ENCODE data around the gene RCSD1. TPM values are rescaled to one million over a fixed set of nuclear protein-coding genes. Genes with fewer than 3 reads are reported as not detected.

The RCSD1 gene
- polyA plus RNA-seq, 1 donor, result 7.4 TPM

- H3K36me3 ChIP-seq (ENCODE audit: control insufficient read depth, insufficient read depth, low read length), result no peaks in the 10 kb centered on the region
- no peaks in the 10 kb centered on the region for H3K4me1 ChIP-seq (ENCODE audit: control insufficient read depth, insufficient read depth, low read length)
- WGBS (ENCODE audit: insufficient coverage, low lambda C conversion rate), result 83% methylated on average over 2 of the region's 5 CpGs
- no peaks in the 10 kb centered on the region for H3K27me3 ChIP-seq (ENCODE audit: control insufficient read depth, insufficient read depth, low read length)
- no peaks in the 10 kb centered on the region for H3K9me3 ChIP-seq (ENCODE audit: control insufficient read depth, low read depth, low read length)
- no peak overlapping the region for H3K27ac ChIP-seq (ENCODE audit: low read length)
- DNase-seq, result no peak
- no peak overlapping the region for H3K4me3 ChIP-seq (ENCODE audit: low read length)
These were observed 45.4 kb downstream of the RCSD1 start for GRCh38 chr1:167675440-167675839.

- WGBS (ENCODE audit: insufficient coverage, low lambda C conversion rate), result no CpG with 5 or more reads among the region's 2 CpGs
- H3K36me3 ChIP-seq (ENCODE audit: control insufficient read depth, insufficient read depth, low read length), result no peaks in the 10 kb centered on the region
- H3K9me3 ChIP-seq (ENCODE audit: control insufficient read depth, low read depth, low read length), result no peaks in the 10 kb centered on the region
- no peaks in the 10 kb centered on the region for H3K27me3 ChIP-seq (ENCODE audit: control insufficient read depth, insufficient read depth, low read length)
- H3K4me3 ChIP-seq (ENCODE audit: low read length), result no peak overlapping the region
- no peak for DNase-seq
- H3K4me1 ChIP-seq (ENCODE audit: control insufficient read depth, insufficient read depth, low read length), result no peaks in the 10 kb centered on the region
- H3K27ac ChIP-seq (ENCODE audit: low read length), result no peak overlapping the region
These were observed 46.3 kb downstream of the RCSD1 start for GRCh38 chr1:167676205-167676915.

GRCh38 chr1:167676916-167677848, 47.1 kb downstream of the RCSD1 start:
- WGBS (ENCODE audit: insufficient coverage, low lambda C conversion rate), result 100% methylated on average over 1 of the region's 7 CpGs
- DNase-seq, result no peak
- Histone ChIP-seq H3K27ac (ENCODE audit: low read length) (no peak overlapping the region), H3K9me3 (ENCODE audit: control insufficient read depth, low read depth, low read length) (no peaks in the 10 kb centered on the region), H3K36me3 (ENCODE audit: control insufficient read depth, insufficient read depth, low read length) (no peaks in the 10 kb centered on the region), H3K4me3 (ENCODE audit: low read length) (no peak overlapping the region), H3K27me3 (ENCODE audit: control insufficient read depth, insufficient read depth, low read length) (no peaks in the 10 kb centered on the region), H3K4me1 (ENCODE audit: control insufficient read depth, insufficient read depth, low read length) (no peaks in the 10 kb centered on the region)

- H3K9me3 ChIP-seq (ENCODE audit: control insufficient read depth, low read depth, low read length), result no peaks in the 10 kb centered on the region
- no peaks in the 10 kb centered on the region for H3K36me3 ChIP-seq (ENCODE audit: control insufficient read depth, insufficient read depth, low read length)
- DNase-seq, result no peak
- WGBS (ENCODE audit: insufficient coverage, low lambda C conversion rate), result 100% methylated on average over 6 of the region's 10 CpGs
- H3K27me3 ChIP-seq (ENCODE audit: control insufficient read depth, insufficient read depth, low read length), result no peaks in the 10 kb centered on the region
- no peak overlapping the region for H3K4me3 ChIP-seq (ENCODE audit: low read length)
- H3K27ac ChIP-seq (ENCODE audit: low read length), result no peak overlapping the region
- no peaks in the 10 kb centered on the region for H3K4me1 ChIP-seq (ENCODE audit: control insufficient read depth, insufficient read depth, low read length)
These were observed 48.4 kb downstream of the RCSD1 start for GRCh38 chr1:167678422-167678821.

DNA sequence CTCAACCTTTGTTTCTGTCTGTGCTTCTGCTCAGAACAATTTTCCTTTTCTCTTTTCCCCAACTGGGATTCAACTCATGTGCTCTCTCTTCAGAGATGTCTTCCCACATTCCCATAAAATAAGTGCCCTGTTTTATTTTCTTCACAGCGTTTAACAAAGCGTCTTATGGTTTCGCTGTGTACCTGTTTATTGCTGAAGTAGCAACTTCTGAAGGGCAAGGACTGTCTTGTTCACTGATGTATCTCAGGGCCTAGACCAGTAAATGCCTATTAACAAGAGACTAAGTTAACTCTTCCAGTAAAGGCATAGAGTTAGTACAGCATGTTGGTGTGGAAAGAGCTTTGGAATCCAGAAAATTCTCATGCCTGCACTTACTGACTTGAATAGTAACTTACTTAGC, 48.8 kb downstream of the RCSD1 start:
- Histone ChIP-seq H3K36me3 (ENCODE audit: control insufficient read depth, insufficient read depth, low read length) (no peaks in the 10 kb centered on the region), H3K27me3 (ENCODE audit: control insufficient read depth, insufficient read depth, low read length) (no peaks in the 10 kb centered on the region), H3K9me3 (ENCODE audit: control insufficient read depth, low read depth, low read length) (no peaks in the 10 kb centered on the region), H3K27ac (ENCODE audit: low read length) (no peak overlapping the region), H3K4me1 (ENCODE audit: control insufficient read depth, insufficient read depth, low read length) (no peaks in the 10 kb centered on the region), H3K4me3 (ENCODE audit: low read length) (no peak overlapping the region)
- no peak for DNase-seq
- WGBS (ENCODE audit: insufficient coverage, low lambda C conversion rate), result 100% methylated on average over 3 of the region's 3 CpGs

- H3K27ac ChIP-seq (ENCODE audit: low read length), result no peak overlapping the region
- H3K36me3 ChIP-seq (ENCODE audit: control insufficient read depth, insufficient read depth, low read length), result no peaks in the 10 kb centered on the region
- no peaks in the 10 kb centered on the region for H3K9me3 ChIP-seq (ENCODE audit: control insufficient read depth, low read depth, low read length)
- no peak for DNase-seq
- H3K27me3 ChIP-seq (ENCODE audit: control insufficient read depth, insufficient read depth, low read length), result no peaks in the 10 kb centered on the region
- no CpG with 5 or more reads among the region's 6 CpGs for WGBS (ENCODE audit: insufficient coverage, low lambda C conversion rate)
- no peak overlapping the region for H3K4me3 ChIP-seq (ENCODE audit: low read length)
- H3K4me1 ChIP-seq (ENCODE audit: control insufficient read depth, insufficient read depth, low read length), result no peaks in the 10 kb centered on the region
These were observed 49.7 kb downstream of the RCSD1 start for GRCh38 chr1:167679714-167680113.

- Histone ChIP-seq H3K36me3 (ENCODE audit: control insufficient read depth, insufficient read depth, low read length) (no peaks in the 10 kb centered on the region), H3K27me3 (ENCODE audit: control insufficient read depth, insufficient read depth, low read length) (no peaks in the 10 kb centered on the region), H3K4me3 (ENCODE audit: low read length) (no peak overlapping the region), H3K27ac (ENCODE audit: low read length) (no peak overlapping the region), H3K4me1 (ENCODE audit: control insufficient read depth, insufficient read depth, low read length) (no peaks in the 10 kb centered on the region), H3K9me3 (ENCODE audit: control insufficient read depth, low read depth, low read length) (no peaks in the 10 kb centered on the region)
- no CpG with 5 or more reads among the region's 3 CpGs for WGBS (ENCODE audit: insufficient coverage, low lambda C conversion rate)
- DNase-seq, result no peak
These were observed 51.0 kb downstream of the RCSD1 start for GRCh38 chr1:167681024-167681423.

DNA sequence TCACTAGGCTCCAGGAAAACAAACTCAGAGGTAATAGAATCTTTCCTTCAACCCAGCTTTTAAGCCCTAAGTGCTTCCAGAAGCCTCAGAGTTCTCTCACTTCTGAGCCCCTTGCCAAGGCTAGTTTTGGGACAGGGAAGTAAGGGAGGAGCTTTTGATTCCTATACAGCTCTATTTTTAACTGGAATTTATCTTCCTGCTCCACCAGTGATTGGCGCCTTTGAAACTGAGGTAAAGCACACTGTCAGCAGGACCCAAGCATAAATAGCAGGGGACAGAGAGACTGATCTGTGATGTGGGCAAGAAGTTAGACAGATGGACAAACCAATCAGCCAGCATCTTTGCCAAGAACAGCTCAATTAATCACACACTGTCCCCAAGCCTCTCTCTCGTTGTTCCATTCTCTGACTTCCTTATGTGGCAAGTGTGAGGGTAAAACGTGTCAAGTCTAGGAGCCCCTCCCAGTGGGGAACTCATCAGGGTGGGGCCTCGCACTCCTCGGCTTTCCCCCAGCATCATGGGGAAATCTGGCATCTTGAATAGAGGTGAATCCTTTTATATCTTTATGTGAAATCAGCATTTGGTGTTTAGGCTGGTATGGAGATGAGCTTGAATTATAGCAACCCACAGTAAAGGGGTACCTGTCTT, 51.5 kb downstream of the RCSD1 start:
- H3K36me3 ChIP-seq (ENCODE audit: control insufficient read depth, insufficient read depth, low read length), result no peaks in the 10 kb centered on the region
- H3K4me3 ChIP-seq (ENCODE audit: low read length), result no peak overlapping the region
- H3K9me3 ChIP-seq (ENCODE audit: control insufficient read depth, low read depth, low read length), result no peaks in the 10 kb centered on the region
- no peaks in the 10 kb centered on the region for H3K4me1 ChIP-seq (ENCODE audit: control insufficient read depth, insufficient read depth, low read length)
- DNase-seq, result no peak
- WGBS (ENCODE audit: insufficient coverage, low lambda C conversion rate), result 80% methylated on average over 1 of the region's 5 CpGs
- H3K27ac ChIP-seq (ENCODE audit: low read length), result no peak overlapping the region
- H3K27me3 ChIP-seq (ENCODE audit: control insufficient read depth, insufficient read depth, low read length), result no peaks in the 10 kb centered on the region

GRCh38 chr1:167683226-167683625, 53.2 kb downstream of the RCSD1 start:
- WGBS (ENCODE audit: insufficient coverage, low lambda C conversion rate), result no CpG with 5 or more reads among the region's 6 CpGs
- H3K4me1 ChIP-seq (ENCODE audit: control insufficient read depth, insufficient read depth, low read length), result no peaks in the 10 kb centered on the region
- no peaks in the 10 kb centered on the region for H3K9me3 ChIP-seq (ENCODE audit: control insufficient read depth, low read depth, low read length)
- no peak for DNase-seq
- no peaks in the 10 kb centered on the region for H3K27me3 ChIP-seq (ENCODE audit: control insufficient read depth, insufficient read depth, low read length)
- no peaks in the 10 kb centered on the region for H3K36me3 ChIP-seq (ENCODE audit: control insufficient read depth, insufficient read depth, low read length)
- H3K27ac ChIP-seq (ENCODE audit: low read length), result no peak overlapping the region
- H3K4me3 ChIP-seq (ENCODE audit: low read length), result no peak overlapping the region

- H3K27ac ChIP-seq (ENCODE audit: low read length), result no peak overlapping the region
- H3K4me3 ChIP-seq (ENCODE audit: low read length), result no peak overlapping the region
- no peaks in the 10 kb centered on the region for H3K36me3 ChIP-seq (ENCODE audit: control insufficient read depth, insufficient read depth, low read length)
- H3K27me3 ChIP-seq (ENCODE audit: control insufficient read depth, insufficient read depth, low read length), result no peaks in the 10 kb centered on the region
- no peaks in the 10 kb centered on the region for H3K9me3 ChIP-seq (ENCODE audit: control insufficient read depth, low read depth, low read length)
- WGBS (ENCODE audit: insufficient coverage, low lambda C conversion rate), result 92% methylated on average over 2 of the region's 15 CpGs
- no peaks in the 10 kb centered on the region for H3K4me1 ChIP-seq (ENCODE audit: control insufficient read depth, insufficient read depth, low read length)
- DNase-seq, result no peak
These were observed 53.8 kb downstream of the RCSD1 start for GRCh38 chr1:167683641-167684502.

All from large intestine (tissue), 3 donors.